ENCODE results near the gene A2ML1.

DNA sequence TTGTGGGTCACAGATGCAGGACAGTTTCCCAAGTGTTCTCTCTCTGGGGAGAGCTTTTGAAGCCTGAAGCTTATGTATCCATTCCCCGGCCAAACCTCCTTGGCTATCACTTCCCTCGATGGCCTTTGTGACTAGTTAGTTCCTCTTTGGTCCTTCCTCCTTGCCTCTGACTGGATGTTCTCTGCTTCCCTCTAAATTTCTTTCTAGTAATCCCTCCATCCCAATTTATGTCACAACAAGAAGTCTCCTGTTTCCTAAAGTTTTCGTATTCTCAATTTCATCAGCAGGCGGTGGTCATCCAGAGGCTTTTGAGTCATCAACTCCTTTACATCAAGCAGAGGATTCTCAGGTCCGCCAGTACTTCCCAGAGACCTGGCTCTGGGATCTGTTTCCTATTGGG is 27.5 kb downstream of the A2ML1 start:
- TF ChIP-seq POLR2A (IDR thresholded peaks at IDR 0.05) (no peak), CTCF (IDR thresholded peaks at IDR 0.05) (no peak), EP300 (IDR thresholded peaks at IDR 0.05) (no peak)

Data from tibial nerve (tissue), 4 donors.